NCI-H2081 treated with DMSO at 0.1 percent for 48 hours (cell line): ENCODE data around the gene LDLRAP1.
"Not testable (repeated sequence)": the region's sequence is repeated elsewhere in the genome, so short reads cannot be mapped to it uniquely, and the experiment has no call there.

Experiments used
- DNase-seq: peaks from one replicate; lab custom pipeline; 2025; lab: John Stamatoyannopoulos, UW

LDLRAP1 gene

GRCh38 chr1:25543425-25544242 lies at the start of gene LDLRAP1:
Gene LDLRAP1 (plus strand): TSS chr1:25543606. CDS start chr1:25543699, 93 bp downstream.
- no peak for DNase-seq

- no peak for DNase-seq
These were observed 48.5 kb upstream of the LDLRAP1 start for GRCh38 chr1:25494952-25495351.

GRCh38 chr1:25500694-25501093 lies 42.7 kb upstream of the LDLRAP1 start:
- DNase-seq, result no peak

GRCh38 chr1:25501235-25502058 lies 42.0 kb upstream of the LDLRAP1 start:
- no peak for DNase-seq

- DNase-seq, result no peak
These were observed 40.4 kb upstream of the LDLRAP1 start for GRCh38 chr1:25502957-25503356.

GRCh38 chr1:25503551-25504426 lies 39.6 kb upstream of the LDLRAP1 start:
- no peak for DNase-seq

- DNase-seq, result no peak
These were observed 38.5 kb upstream of the LDLRAP1 start for GRCh38 chr1:25504706-25505595.

- no peak for DNase-seq
These were observed 37.6 kb upstream of the LDLRAP1 start for GRCh38 chr1:25505656-25506385.

GRCh38 chr1:25506566-25507463 lies 36.6 kb upstream of the LDLRAP1 start:
- DNase-seq, result not testable (repeated sequence)

GRCh38 chr1:25513666-25514065 lies 29.7 kb upstream of the LDLRAP1 start:
- DNase-seq, result no peak

GRCh38 chr1:25515033-25515432 lies 28.4 kb upstream of the LDLRAP1 start:
- no peak for DNase-seq

- DNase-seq, result no peak
These were observed 26.7 kb upstream of the LDLRAP1 start for GRCh38 chr1:25516686-25517085.

GRCh38 chr1:25517476-25518394 lies 25.7 kb upstream of the LDLRAP1 start:
- DNase-seq, result no peak

GRCh38 chr1:25519624-25520023 lies 23.8 kb upstream of the LDLRAP1 start:
- no peak for DNase-seq

GRCh38 chr1:25520446-25521061 lies 22.9 kb upstream of the LDLRAP1 start:
- DNase-seq, result no peak

GRCh38 chr1:25522031-25522655 lies 21.3 kb upstream of the LDLRAP1 start:
- no peak for DNase-seq

- no peak for DNase-seq
These were observed 19.9 kb upstream of the LDLRAP1 start for GRCh38 chr1:25523542-25523941.
